IPS DF 6.9 (cell line): ENCODE results near the gene LNX1.

Experiments used
- DNase-seq: peaks from one replicate; pipeline ENCODE4 v3.0.0-alpha.2; 2013; ENCODE audit warnings: low read depth, low spot score
- H3K27ac ChIP-seq: one replicate; pipeline ENCODE4 v1.5.1; 2013; ENCODE audit warnings: low read length, control low read depth
- H3K27me3 ChIP-seq: 2 replicates; pipeline ENCODE4 v1.6.1; 2013; ENCODE audit warnings: mild to moderate bottlenecking, low read length; ENCODE audit not compliant: control insufficient read depth, insufficient read depth
- H3K36me3 ChIP-seq: 2 replicates; pipeline ENCODE4 v1.6.1; 2013; ENCODE audit warnings: low read length; ENCODE audit not compliant: control insufficient read depth, insufficient read depth
- H3K4me1 ChIP-seq: 2 replicates; pipeline ENCODE4 v1.6.1; 2013; ENCODE audit warnings: low read length; ENCODE audit not compliant: control insufficient read depth, insufficient read depth
- H3K4me3 ChIP-seq: 2 replicates; pipeline ENCODE4 v1.5.1; 2013; ENCODE audit warnings: mild to moderate bottlenecking, low read length
- H3K9me3 ChIP-seq: 2 replicates; pipeline ENCODE4 v1.6.1; 2013; ENCODE audit warnings: low read length, inconsistent platforms; ENCODE audit not compliant: control insufficient read depth, insufficient read depth
- WGBS: extraction: QIAGEN DNeasy Blood & Tissue Kit; methylation state at CpG from one replicate; pipeline ENCODE4 v1.1.7; 2013; ENCODE audit warnings: mixed read lengths, missing lambda C conversion rate; ENCODE audit not compliant: insufficient read length, insufficient coverage; 5-methylcytosine and 5-hydroxymethylcytosine counted together

LNX1 gene

GRCh38 chr4:53557669-53558064 is 33.6 kb downstream of the LNX1 start:
- H3K27ac ChIP-seq, result no peak overlapping the region
- no peak for DNase-seq
- no CpG with 5 or more reads among the region's 5 CpGs for WGBS

GRCh38 chr4:53556651-53557050 is 34.6 kb downstream of the LNX1 start:
- Histone ChIP-seq H3K27ac (no peak overlapping the region), H3K4me1 (no peaks in the 10 kb centered on the region; the same call in 1 of the 2 replicates), H3K9me3 (no peaks in the 10 kb centered on the region), H3K4me3 (no peak overlapping the region), H3K36me3 (no peaks in the 10 kb centered on the region), H3K27me3 (no peaks in the 10 kb centered on the region)
- no peak for DNase-seq
- no CpG with 5 or more reads among the region's 2 CpGs for WGBS

More at GRCh38 chr4:53557669-53558064, 33.6 kb downstream of the LNX1 start:
- Histone ChIP-seq H3K4me1 (no peaks in the 10 kb centered on the region; the same call in 1 of the 2 replicates), H3K27me3 (no peaks in the 10 kb centered on the region), H3K4me3 (no peak overlapping the region), H3K36me3 (no peaks in the 10 kb centered on the region), H3K9me3 (no peaks in the 10 kb centered on the region)

GRCh38 chr4:53553486-53554210 is 37.6 kb downstream of the LNX1 start:
- no peaks in the 10 kb centered on the region; the same call in 1 of the 2 replicates for H3K4me1 ChIP-seq
- H3K9me3 ChIP-seq, result no peaks in the 10 kb centered on the region
- no peaks in the 10 kb centered on the region for H3K36me3 ChIP-seq
- no peak for DNase-seq
- no CpG with 5 or more reads among the region's 9 CpGs for WGBS
- no peak overlapping the region for H3K27ac ChIP-seq
- H3K27me3 ChIP-seq, result no peaks in the 10 kb centered on the region
- no peak overlapping the region for H3K4me3 ChIP-seq

- Histone ChIP-seq H3K9me3 (no peaks in the 10 kb centered on the region), H3K4me3 (no peak overlapping the region), H3K4me1 (no peaks in the 10 kb centered on the region; the same call in 1 of the 2 replicates), H3K36me3 (no peaks in the 10 kb centered on the region), H3K27ac (no peak overlapping the region), H3K27me3 (no peaks in the 10 kb centered on the region)
- no CpG with 5 or more reads among the region's 3 CpGs for WGBS
- DNase-seq, result no peak
Measured at GRCh38 chr4:53552711-53553110, 38.6 kb downstream of the LNX1 start.

- no CpG with 5 or more reads among the region's 6 CpGs for WGBS
- no peaks in the 10 kb centered on the region for H3K9me3 ChIP-seq
- no peaks in the 10 kb centered on the region; the same call in 1 of the 2 replicates for H3K4me1 ChIP-seq
- no peaks in the 10 kb centered on the region for H3K27me3 ChIP-seq
- no peak for DNase-seq
- H3K36me3 ChIP-seq, result no peaks in the 10 kb centered on the region
- H3K27ac ChIP-seq, result no peak overlapping the region
- no peak overlapping the region for H3K4me3 ChIP-seq
Measured at GRCh38 chr4:53551958-53552357, 39.3 kb downstream of the LNX1 start.

GRCh38 chr4:53551281-53551864 is 39.9 kb downstream of the LNX1 start:
- no CpG with 5 or more reads among the region's 7 CpGs for WGBS
- no peaks in the 10 kb centered on the region; the same call in 1 of the 2 replicates for H3K4me1 ChIP-seq
- no peaks in the 10 kb centered on the region for H3K36me3 ChIP-seq
- no peak overlapping the region for H3K4me3 ChIP-seq
- no peak for DNase-seq
- H3K27me3 ChIP-seq, result no peaks in the 10 kb centered on the region
- no peak overlapping the region for H3K27ac ChIP-seq
- no peaks in the 10 kb centered on the region for H3K9me3 ChIP-seq

GRCh38 chr4:53548662-53549061 is 42.6 kb downstream of the LNX1 start:
- Histone ChIP-seq H3K27ac (no peak overlapping the region), H3K4me1 (no peaks in the 10 kb centered on the region; the same call in 1 of the 2 replicates), H3K9me3 (no peaks in the 10 kb centered on the region), H3K27me3 (no peaks in the 10 kb centered on the region), H3K36me3 (no peaks in the 10 kb centered on the region), H3K4me3 (no peak overlapping the region)
- whole genome bisulfite sequencing, result no CpG with 5 or more reads among the region's 3 CpGs
- no peak for DNase-seq

- Histone ChIP-seq H3K27ac (no peak overlapping the region), H3K4me3 (no peak overlapping the region), H3K36me3 (no peaks in the 10 kb centered on the region), H3K4me1 (no peaks in the 10 kb centered on the region; the same call in 1 of the 2 replicates), H3K27me3 (no peaks in the 10 kb centered on the region), H3K9me3 (no peaks in the 10 kb centered on the region)
- DNase-seq, result no peak
- WGBS, result no CpG with 5 or more reads among the region's 2 CpGs
Measured at GRCh38 chr4:53547983-53548382, 43.3 kb downstream of the LNX1 start.

- Histone ChIP-seq H3K4me1 (no peaks in the 10 kb centered on the region; the same call in 1 of the 2 replicates), H3K36me3 (no peaks in the 10 kb centered on the region), H3K9me3 (no peaks in the 10 kb centered on the region), H3K27ac (no peak overlapping the region), H3K4me3 (no peak overlapping the region), H3K27me3 (peaks cover 2% of the 10 kb centered on the region; the same call in 1 of the 2 replicates)
- DNase-seq, result no peak
- WGBS, result no CpG with 5 or more reads among the region's 3 CpGs
Measured at GRCh38 chr4:53545942-53546581, 45.2 kb downstream of the LNX1 start.

- Histone ChIP-seq H3K4me3 (no peak overlapping the region), H3K4me1 (no peaks in the 10 kb centered on the region; the same call in 1 of the 2 replicates), H3K9me3 (no peaks in the 10 kb centered on the region), H3K36me3 (no peaks in the 10 kb centered on the region), H3K27me3 (peaks cover 2% of the 10 kb centered on the region; the same call in 1 of the 2 replicates), H3K27ac (no peak overlapping the region)
- DNase-seq, result no peak
- no CpG with 5 or more reads among the region's 1 CpG for WGBS
Measured at GRCh38 chr4:53545273-53545672, 46.0 kb downstream of the LNX1 start.
